GM21576 (cell line): Measurements from ENCODE around the gene MIS18BP1.
"Not testable (repeated sequence)": the region's sequence is repeated elsewhere in the genome, so short reads cannot be mapped to it uniquely, and the experiment has no call there.

Experiments used
- ATAC-seq: cut with Tn5 transposase; IDR thresholded peaks from one replicate; pipeline ENCODE4 v1.9.1; 2021; ENCODE audit warnings: mild to moderate bottlenecking, moderate library complexity; ENCODE audit not compliant: unreplicated experiment

The MIS18BP1 gene

GRCh38 chr14:45253070-45253753, at the start of gene MIS18BP1:
Gene MIS18BP1, minus strand, starts transcription at chr14:45253202. Its CDS starts 5,916 bp downstream, at chr14:45247286.
- peak; percentile 75 for ATAC-seq

- ATAC-seq: no peak
Observed at GRCh38 chr14:45298423-45299117, 45.6 kb upstream of the MIS18BP1 start.

GRCh38 chr14:45294796-45295195, 41.8 kb upstream of the MIS18BP1 start:
- ATAC-seq: not testable (repeated sequence)

- ATAC-seq: no peak
Observed at GRCh38 chr14:45290547-45290946, 37.5 kb upstream of the MIS18BP1 start.

- no peak for ATAC-seq
Observed at GRCh38 chr14:45287610-45288009, 34.6 kb upstream of the MIS18BP1 start.

GRCh38 chr14:45284802-45285201, 31.8 kb upstream of the MIS18BP1 start:
- no peak for ATAC-seq

GRCh38 chr14:45281731-45282400, 28.9 kb upstream of the MIS18BP1 start:
- not testable (repeated sequence) for ATAC-seq

- ATAC-seq: no peak
Observed at GRCh38 chr14:45271858-45272537, 19.0 kb upstream of the MIS18BP1 start.

- no peak for ATAC-seq
Observed at GRCh38 chr14:45270031-45270430, 17.0 kb upstream of the MIS18BP1 start.

- no peak for ATAC-seq
Observed at GRCh38 chr14:45267071-45267470, 14.1 kb upstream of the MIS18BP1 start.

- no peak for ATAC-seq
Observed at GRCh38 chr14:45262637-45263036, 9.6 kb upstream of the MIS18BP1 start.

- no peak for ATAC-seq
Observed at GRCh38 chr14:45261209-45261608, 8.2 kb upstream of the MIS18BP1 start.

GRCh38 chr14:45258805-45259204, 5.8 kb upstream of the MIS18BP1 start:
- ATAC-seq: no peak

- ATAC-seq: no peak
Observed at GRCh38 chr14:45258073-45258472, 5.1 kb upstream of the MIS18BP1 start.

GRCh38 chr14:45254771-45255170, 1.8 kb upstream of the MIS18BP1 start:
- ATAC-seq: no peak

- ATAC-seq: no peak
Observed at GRCh38 chr14:45253754-45254310, 830 bp upstream of the MIS18BP1 start.

GRCh38 chr14:45252366-45253069, 484 bp downstream of the MIS18BP1 start:
- no peak for ATAC-seq

- ATAC-seq: peak; percentile 60
Observed at GRCh38 chr14:45251912-45252311, 1.1 kb downstream of the MIS18BP1 start.

GRCh38 chr14:45249856-45250575, 3.0 kb downstream of the MIS18BP1 start:
- peak; percentile 16 for ATAC-seq

- no peak for ATAC-seq
Observed at GRCh38 chr14:45247427-45247826, 5.6 kb downstream of the MIS18BP1 start.
